Cardiac fibroblast (primary cell): Measurements from ENCODE around the gene SHOC1.

Experiments
- DNase-seq, 2 donors: peaks; one replicate each; pipeline versions ENCODE4 v3.0.0 to v3.0.0-alpha.2; 2010; ENCODE audit warnings: low read depth in 2 of 2
- H3K4me3 ChIP-seq, 2 donors: replicated peaks in 1 of 2; 1 replicate in 1 of 2; 2 replicates in 1 of 2; pipeline ENCODE4 v1.5.1; 2011; ENCODE audit warnings: low read depth in 2 of 2, low read length in 2 of 2, mild to moderate bottlenecking in 2 of 2, moderate library complexity in 1 of 2
- CTCF ChIP-seq: IDR thresholded peaks from one replicate; pipeline ENCODE4 v1.5.1; 2011; ENCODE audit warnings: low read depth, mild to moderate bottlenecking, low read length, inconsistent platforms

The SHOC1 gene

DNA sequence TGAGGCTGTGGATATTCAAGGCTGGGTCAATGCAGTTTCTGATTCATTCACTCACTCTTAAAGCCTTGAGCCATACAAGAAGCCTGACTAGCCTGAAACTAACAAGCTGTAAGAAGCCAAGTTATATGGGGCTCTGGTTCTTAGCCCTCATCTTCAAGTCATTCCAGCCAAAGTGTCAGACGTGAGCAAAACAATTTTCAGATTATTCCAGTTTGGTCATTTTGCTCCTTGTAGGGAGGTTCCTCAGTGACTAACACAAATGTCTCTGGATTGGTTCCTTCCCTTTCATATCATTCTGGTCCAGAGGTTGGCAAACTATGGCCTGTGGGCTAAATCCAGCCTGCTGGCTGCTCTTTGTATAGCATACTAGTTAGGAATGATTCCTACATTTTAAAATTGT lies 12.5 kb upstream of the SHOC1 start:
- DNase-seq = peak; percentile 37 to 45
- no peak for TF ChIP-seq CTCF
- no peak overlapping the region for H3K4me3 ChIP-seq

DNA sequence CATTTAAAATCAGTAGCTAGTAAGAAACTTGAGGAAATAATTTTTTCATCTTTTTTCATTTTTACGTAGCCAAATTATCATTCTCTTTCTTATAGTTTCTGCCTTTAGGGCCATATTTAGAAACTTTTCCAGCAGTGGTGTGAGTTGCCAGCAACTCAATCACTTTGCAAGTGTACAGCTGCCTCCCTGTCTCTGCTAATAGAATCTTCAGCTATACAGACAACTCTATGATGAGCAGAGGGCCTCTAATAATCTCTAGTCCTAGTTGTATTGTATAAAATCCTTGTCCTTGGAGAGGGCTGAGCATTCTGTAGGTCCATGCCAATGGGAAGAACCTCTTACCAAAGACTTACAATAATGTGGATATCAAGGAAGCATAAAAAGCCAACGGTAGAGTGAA lies 11.5 kb upstream of the SHOC1 start:
- TF ChIP-seq CTCF = no peak
- no peak for DNase-seq
- H3K4me3 ChIP-seq = no peak overlapping the region

- TF ChIP-seq CTCF = no peak
- H3K4me3 ChIP-seq = no peak overlapping the region
- peak; percentile 87 to 91 for DNase-seq
Measured at GRCh38 chr9:111805830-111806241, 11.1 kb upstream of the SHOC1 start.

DNA sequence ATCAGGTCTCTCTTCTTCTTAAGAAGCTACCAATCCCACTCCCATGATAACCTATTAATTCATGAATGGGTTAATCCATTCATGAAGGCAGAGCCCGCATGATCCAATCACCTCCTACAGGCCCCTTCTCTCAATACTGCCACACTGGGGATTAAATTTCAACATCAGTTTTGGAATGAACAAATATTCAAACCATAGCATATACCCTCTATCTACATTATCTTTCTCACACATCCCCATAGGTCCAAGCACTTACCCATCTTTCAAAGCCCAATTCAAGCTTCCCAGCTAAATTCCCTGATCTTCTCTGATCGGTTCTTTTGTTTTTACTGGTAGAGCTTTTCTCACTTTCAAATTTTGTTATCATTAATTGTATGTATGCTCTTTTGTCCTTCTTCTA lies 10.5 kb upstream of the SHOC1 start:
- no peak for TF ChIP-seq CTCF
- no peak for DNase-seq
- no peak overlapping the region for H3K4me3 ChIP-seq

DNA sequence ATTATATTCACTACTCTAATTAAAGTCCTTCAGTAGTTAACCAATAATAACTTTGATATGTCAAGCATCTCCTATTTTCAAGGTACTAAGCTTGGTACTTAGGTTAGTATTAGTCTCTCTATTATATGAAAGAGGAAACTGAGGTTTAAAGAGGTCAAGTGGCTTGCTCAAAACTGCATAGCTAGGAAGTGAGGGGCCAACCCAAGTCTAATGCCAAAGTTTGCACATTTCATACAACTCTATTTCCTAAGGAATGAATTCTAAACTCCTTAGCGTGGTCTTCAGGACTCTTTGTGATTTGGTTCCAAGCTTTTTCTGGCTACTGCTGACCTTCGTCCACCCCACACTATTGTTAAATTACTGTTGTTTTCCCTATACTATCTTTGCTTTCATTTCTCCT lies 9.9 kb upstream of the SHOC1 start:
- H3K4me3 ChIP-seq = no peak overlapping the region
- no peak for TF ChIP-seq CTCF
- DNase-seq = no peak

DNA sequence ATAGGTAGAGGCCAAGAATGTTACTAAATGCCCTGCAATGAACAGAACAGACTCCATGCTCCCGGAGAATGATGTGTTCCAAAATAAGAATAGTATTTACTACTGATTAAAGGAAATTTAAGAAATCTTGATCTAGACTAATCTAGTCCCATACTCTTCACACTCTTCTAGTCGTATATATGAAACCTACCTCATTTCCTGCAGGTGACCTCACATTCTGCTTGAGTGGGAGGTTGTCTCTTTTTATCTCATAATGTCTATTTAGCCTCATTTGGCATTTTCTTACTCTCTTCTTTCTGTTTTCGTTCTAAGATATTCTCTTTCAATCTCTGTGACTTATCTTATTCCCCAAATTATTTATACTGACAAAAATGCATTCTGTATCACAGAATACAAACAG lies 9.2 kb upstream of the SHOC1 start:
- no peak for DNase-seq
- TF ChIP-seq CTCF = no peak
- H3K4me3 ChIP-seq = no peak overlapping the region

DNA sequence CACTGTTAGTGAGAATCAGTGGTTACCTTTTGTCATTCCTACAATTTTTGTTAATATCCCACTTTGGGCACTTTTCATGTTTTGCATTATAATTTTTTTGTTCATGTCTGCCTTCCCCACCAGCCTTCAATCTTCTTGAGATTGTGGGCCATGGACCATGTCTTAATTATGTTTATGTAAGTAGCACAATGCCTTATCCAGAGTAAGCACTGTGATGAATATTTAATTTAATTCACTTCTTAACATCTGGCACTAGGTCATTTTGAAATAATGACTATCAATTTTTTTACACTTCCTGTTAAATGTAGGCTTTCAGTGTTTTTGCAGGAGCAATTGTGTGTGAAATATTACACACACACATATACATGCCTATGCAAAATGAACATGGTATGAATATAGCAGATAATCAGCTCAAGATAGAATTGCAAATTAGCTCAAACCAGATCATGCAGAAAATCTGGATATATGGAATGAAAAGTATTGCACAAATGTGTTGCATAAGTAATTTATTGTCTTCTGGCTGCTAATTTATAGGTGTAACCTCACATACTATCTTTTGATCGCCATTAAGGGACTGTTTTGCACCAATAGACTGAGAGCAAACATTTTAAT lies 5.3 kb upstream of the SHOC1 start:
- no peak overlapping the region for H3K4me3 ChIP-seq
- no peak for TF ChIP-seq CTCF

More for the DNA sequence above, 5.3 kb upstream of the SHOC1 start:
- DNase-seq = no peak
